OCI-LY1 (cell line): ENCODE data around the gene WDR20.

Experiments used
- CTCF ChIP-seq: fragments of 200-600 bp; sonication (generic), shearing (Covaris generic); IDR thresholded peaks from 2 replicates; pipeline ENCODE4 v1.5.1; 2017; ENCODE audit warnings: mild to moderate bottlenecking, antibody characterized with exemption, low read length, moderate library complexity, mixed read lengths
- EZH2 ChIP-seq: fragments of 200-600 bp; sonication (generic), shearing (Covaris generic); IDR thresholded peaks from 2 replicates; pipeline ENCODE4 v1.8.0; 2017; ENCODE audit warnings: borderline replicate concordance, mixed run types, mild to moderate bottlenecking, antibody characterized with exemption, low read length, moderate library complexity, mixed read lengths

- TF ChIP-seq CTCF (no peak), EZH2 (no peak)
Observed at GRCh38 chr14:102238131-102238530, 98.4 kb downstream of the WDR20 start.
